K562 (cell line): ENCODE measurements around the gene AKT2.

ENCODE experiments used
- KLF13 ChIP-seq: fragments of 450-650 bp; IDR thresholded peaks from 2 replicates; pipeline ENCODE4 v1.6.1; 2016; ENCODE audit warnings: missing genetic modification characterization, low read depth, mild to moderate bottlenecking, missing compliant biosample characterization, moderate library complexity, borderline replicate concordance
- MTA2 ChIP-seq: fragments of 450-650 bp; IDR thresholded peaks from 2 replicates; pipeline ENCODE4 v1.6.1; 2016; ENCODE audit warnings: low read depth
- RAD21 ChIP-seq, 2 experiments: fragments of 250-450 bp in 1 of 2; fragments of 450-650 bp in 1 of 2; sonication (Bioruptor Pico) in 1 of 2; formaldehyde crosslinking in 1 of 2; IDR thresholded peaks in 1 of 2; conservative IDR thresholded peaks in 1 of 2; 2 replicates each; pipeline versions ENCODE4 v1.4.0 to v1.8.0; 2020 to 2022; ENCODE audit warnings: mild to moderate bottlenecking in 2 of 2, moderate library complexity in 1 of 2
- RFX1 ChIP-seq: fragments of 450-650 bp; IDR thresholded peaks from 2 replicates; pipeline ENCODE4 v1.6.1; 2016; ENCODE audit warnings: mild to moderate bottlenecking, moderate library complexity

DNA sequence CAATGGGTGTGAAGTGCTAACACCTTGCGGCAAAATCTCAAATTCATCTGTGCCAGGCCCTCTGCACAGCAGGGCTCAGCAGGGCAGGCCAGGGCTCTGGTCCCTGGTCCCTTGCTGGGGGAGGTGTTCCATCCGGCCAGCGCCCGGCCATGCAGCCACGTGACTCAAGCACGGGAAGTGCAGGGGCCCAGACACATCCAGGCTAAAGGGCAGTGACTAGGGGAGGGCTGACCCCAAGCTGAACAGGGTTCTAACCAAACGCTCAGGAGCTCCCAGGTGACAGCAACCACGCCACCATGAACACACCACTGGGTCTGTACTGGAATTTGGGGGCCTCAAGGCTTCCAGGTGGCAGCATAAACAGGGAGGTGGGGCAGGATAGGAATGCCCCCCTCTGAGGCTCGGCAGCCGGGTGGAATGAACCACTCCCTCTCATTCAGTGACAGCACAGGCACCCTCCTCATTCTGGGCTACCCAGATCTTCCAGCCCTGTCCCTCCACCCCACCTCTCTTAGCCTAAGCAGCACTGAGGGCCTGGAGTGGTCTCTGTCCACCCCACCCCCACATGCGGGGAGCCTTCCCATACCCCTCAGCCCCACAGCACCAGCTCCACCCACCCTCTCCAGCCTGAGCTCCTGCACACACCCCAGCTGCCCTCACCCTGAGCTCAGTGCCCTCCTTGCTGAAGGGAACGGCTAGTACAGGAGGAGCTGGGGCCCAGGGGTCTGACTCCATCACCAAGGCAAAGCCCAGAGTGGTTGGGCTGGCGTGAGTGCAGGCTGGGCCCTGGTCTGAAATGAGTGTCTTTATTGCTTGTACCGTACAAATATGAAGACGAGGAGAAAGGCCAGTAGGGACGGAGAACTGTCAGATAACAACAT is 53.4 kb downstream of the AKT2 start:
- TF ChIP-seq RFX1: no peak
- TF ChIP-seq KLF13 (tag): no peak
- no peak for TF ChIP-seq MTA2
- TF ChIP-seq RAD21 (CRISPR knock-in tag; conservative IDR thresholded peaks at IDR 0.05 in 1 of 2, IDR thresholded peaks at IDR 0.05 in 1 of 2): no peak
